ENCODE measurements around the gene CT45A5.
"Not testable (repeated sequence)": the region's sequence is repeated elsewhere in the genome, so short reads cannot be mapped to it uniquely, and the experiment has no call there.

CT45A5 gene, protein sequence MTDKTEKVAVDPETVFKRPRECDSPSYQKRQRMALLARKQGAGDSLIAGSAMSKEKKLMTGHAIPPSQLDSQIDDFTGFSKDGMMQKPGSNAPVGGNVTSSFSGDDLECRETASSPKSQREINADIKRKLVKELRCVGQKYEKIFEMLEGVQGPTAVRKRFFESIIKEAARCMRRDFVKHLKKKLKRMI

DNA sequence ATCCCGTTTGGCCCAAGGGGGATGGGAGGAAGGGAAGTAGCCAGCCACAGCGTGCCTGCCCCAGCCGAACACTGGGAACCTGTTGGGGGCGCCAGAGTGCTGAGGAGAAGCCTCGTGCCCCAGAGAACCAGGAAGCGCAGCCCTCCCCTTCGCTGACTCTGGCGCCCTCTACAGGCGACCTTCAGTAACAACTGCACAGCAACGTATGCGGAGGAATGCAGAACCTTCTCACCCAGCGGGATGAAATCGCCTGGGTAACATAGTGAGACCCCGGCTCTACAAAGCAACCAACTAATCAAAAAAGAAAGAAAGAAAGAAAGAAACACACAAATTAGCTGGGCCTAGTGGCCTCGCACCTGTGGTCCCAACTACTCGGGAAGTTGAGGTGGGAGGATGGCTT, at the start of gene CT45A5:
TSS of gene CT45A5 (minus strand) at position 101 of the 400 bp plus-strand sequence. CDS start 3,774 bp downstream, outside the sequence.
- DNase-seq (ENCODE audit: low read depth), result not testable (repeated sequence)

DNA sequence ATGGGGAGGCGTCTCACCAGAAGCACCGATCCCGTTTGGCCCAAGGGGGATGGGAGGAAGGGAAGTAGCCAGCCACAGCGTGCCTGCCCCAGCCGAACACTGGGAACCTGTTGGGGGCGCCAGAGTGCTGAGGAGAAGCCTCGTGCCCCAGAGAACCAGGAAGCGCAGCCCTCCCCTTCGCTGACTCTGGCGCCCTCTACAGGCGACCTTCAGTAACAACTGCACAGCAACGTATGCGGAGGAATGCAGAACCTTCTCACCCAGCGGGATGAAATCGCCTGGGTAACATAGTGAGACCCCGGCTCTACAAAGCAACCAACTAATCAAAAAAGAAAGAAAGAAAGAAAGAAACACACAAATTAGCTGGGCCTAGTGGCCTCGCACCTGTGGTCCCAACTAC, 34.6 kb upstream of the CT45A5 start, which contains the start of gene CT45A2:
TSS of gene CT45A2 (minus strand) at position 101 of the 400 bp plus-strand sequence. CDS start 3,747 bp downstream, outside the sequence.
- DNase-seq (ENCODE audit: low read depth), result not testable (repeated sequence)

DNA sequence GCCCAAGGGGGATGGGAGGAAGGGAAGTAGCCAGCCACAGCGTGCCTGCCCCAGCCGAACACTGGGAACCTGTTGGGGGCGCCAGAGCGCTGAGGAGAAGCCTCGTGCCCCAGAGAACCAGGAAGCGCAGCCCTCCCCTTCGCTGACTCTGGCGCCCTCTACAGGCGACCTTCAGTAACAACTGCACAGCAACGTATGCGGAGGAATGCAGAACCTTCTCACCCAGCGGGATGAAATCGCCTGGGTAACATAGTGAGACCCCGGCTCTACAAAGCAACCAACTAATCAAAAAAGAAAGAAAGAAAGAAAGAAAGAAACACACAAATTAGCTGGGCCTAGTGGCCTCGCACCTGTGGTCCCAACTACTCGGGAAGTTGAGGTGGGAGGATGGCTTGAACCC, 17.4 kb upstream of the CT45A5 start, which contains the start of gene CT45A6:
TSS of gene CT45A6 (minus strand) at position 101 of the 400 bp plus-strand sequence. CDS start 3,794 bp downstream, outside the sequence.
- not testable (repeated sequence) for DNase-seq (ENCODE audit: low read depth)

DNA sequence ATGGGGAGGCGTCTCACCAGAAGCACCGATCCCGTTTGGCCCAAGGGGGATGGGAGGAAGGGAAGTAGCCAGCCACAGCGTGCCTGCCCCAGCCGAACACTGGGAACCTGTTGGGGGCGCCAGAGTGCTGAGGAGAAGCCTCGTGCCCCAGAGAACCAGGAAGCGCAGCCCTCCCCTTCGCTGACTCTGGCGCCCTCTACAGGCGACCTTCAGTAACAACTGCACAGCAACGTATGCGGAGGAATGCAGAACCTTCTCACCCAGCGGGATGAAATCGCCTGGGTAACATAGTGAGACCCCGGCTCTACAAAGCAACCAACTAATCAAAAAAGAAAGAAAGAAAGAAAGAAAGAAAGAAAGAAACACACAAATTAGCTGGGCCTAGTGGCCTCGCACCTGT, 17.2 kb downstream of the CT45A5 start, which contains the start of gene CT45A3:
TSS of gene CT45A3 (minus strand) at position 101 of the 400 bp plus-strand sequence. CDS start 3,747 bp downstream, outside the sequence.
- not testable (repeated sequence) for DNase-seq (ENCODE audit: low read depth)

DNA sequence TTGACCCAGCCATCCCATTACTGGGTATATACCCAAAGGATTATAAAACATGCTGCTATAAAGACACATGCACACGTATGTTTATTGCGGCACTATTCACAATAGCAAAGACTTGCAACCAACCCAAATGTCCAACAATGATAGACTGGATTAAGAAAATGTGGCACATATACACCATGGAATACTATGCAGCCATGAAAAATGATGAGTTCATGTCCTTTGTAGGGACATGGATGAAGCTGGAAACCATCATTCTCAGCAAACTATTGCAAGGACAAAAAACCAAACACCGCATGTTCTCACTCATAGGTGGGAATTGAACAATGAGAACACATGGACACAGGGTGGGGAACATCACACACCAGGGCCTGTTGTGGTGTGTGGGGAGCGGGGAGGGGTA, 40.6 kb downstream of the CT45A5 start:
- not testable (repeated sequence) for DNase-seq (ENCODE audit: low read depth)

DNA sequence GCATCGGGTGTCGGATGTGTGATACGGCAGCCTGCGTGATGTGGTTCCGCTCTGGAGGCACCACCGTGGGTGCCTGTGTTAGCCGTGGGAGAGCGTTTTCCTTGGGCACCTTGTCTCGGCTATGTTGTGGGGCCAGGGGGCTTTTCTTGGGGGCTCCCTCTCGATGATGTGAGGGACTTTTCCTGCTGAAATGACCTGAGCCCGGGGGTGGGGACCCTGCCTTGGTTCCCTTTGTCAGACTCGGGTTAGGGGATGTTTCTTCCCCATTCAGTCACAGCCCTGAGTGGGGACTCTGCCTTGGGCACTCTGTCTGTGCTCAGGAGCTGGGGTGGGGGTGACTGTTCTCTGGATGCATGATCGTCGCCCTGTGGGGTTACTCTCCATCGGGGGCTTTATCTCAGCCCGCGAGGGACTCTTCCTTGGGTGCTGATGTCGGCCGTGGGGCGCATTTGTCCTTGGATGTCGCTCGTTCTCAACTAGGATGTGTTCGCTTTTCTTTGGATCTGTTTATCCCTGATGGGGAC, 44.0 kb downstream of the CT45A5 start:
- DNase-seq (ENCODE audit: low read depth), result no peak

DNA sequence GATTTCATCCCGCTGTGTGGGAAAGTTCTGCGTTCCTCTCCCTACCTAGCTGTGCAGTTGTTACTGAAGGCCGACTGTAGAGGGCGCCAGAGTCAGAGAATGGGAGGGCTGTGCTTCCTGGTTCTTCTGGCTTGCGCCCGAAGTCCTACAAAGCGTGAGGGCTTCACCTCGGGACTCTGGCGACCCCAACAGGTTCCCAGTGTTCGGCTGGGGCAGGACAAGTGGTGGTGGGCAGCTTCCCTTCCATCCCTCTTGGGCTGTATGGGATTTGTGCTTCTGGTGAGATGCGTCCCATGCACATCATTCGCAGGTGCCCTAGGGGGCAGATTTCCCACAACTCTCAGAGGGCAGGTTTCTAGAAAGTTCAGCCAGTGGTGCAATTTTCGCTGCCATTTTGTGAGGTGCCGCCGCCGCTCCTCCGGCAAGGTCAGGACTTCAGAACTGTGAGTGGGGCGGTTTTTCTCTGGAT, 44.6 kb downstream of the CT45A5 start:
- DNase-seq (ENCODE audit: low read depth), result peak; percentile 46

DNA sequence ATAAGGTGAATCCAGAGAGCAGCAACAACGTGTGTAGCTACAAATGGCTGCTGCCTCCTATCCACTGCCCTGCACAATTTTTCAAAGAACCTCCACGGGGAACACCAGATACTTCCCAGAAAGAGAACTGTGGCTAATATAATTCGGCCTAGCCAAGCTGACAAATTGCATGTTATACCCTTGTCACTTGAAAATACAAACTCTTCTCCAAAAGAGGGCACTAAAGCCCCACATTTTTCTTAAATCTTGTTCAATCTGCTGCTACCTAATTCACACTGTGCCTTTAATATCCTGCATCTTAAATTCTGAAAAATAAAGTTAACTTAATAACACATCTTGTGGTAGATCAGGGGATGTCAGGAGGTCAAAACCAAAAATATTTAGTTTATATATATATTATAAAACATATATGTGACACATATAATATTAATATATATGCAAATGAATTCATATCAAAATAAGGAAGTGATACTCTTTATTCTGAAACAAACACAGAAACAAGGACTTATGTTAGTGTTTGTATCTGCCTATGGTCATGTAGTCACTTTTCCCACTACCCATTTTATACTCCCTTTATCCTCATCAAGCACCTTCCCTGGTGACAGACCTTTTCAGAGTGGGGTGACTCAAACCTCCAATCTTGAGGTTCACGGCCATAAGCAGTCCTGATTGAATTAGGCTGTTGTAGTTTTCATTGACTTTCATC, 47.8 kb downstream of the CT45A5 start:
- DNase-seq (ENCODE audit: low read depth), result peak; percentile 19

DNA sequence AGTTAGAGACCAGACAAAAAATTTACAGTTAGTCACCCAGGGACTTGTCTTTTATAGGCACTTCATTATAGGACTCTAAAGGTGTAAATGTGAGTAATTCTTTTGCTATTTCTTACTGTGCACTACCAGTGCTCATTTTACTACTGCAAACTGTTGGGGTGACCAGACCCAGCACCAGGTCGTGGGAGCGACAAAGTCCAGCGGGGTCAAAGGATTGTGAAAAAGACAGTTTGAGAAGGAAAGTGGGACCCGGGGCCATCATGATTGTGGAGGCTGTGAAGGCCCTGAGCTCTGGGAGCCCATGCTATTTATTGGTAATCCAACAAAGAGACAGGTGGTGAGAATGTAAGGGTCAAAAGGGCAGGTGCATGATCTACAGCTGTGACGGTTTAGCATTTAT, 50.6 kb downstream of the CT45A5 start:
- not testable (repeated sequence) for DNase-seq (ENCODE audit: low read depth)

Measured in ELR (cell line).